Large intestine (tissue), 3 donors: ENCODE measurements around the gene ZNF107. TPM values are rescaled to one million over a fixed set of nuclear protein-coding genes. Genes with fewer than 3 reads are reported as not detected.
"Not testable (repeated sequence)": the region's sequence is repeated elsewhere in the genome, so short reads cannot be mapped to it uniquely, and the experiment has no call there.

Experiments
- DNase-seq, 2 donors: peaks; one replicate each; pipeline versions ENCODE4 v3.0.0 to v3.0.0-alpha.2; 2013
- H3K27ac ChIP-seq: one replicate; pipeline ENCODE4 v1.5.1; 2013; ENCODE audit warnings: low read length
- H3K27me3 ChIP-seq: 2 replicates; pipeline ENCODE4 v1.6.1; 2013; ENCODE audit warnings: low read length; ENCODE audit not compliant: control insufficient read depth, insufficient read depth
- H3K36me3 ChIP-seq: 2 replicates; pipeline ENCODE4 v1.6.1; 2013; ENCODE audit warnings: low read length; ENCODE audit not compliant: control insufficient read depth, insufficient read depth
- H3K4me1 ChIP-seq: one replicate; pipeline ENCODE4 v1.6.1; 2013; ENCODE audit warnings: low read length; ENCODE audit not compliant: control insufficient read depth, insufficient read depth
- H3K4me3 ChIP-seq: one replicate; pipeline ENCODE4 v1.5.1; 2013; ENCODE audit warnings: low read length
- H3K9me3 ChIP-seq: one replicate; pipeline ENCODE4 v1.6.1; 2013; ENCODE audit warnings: mild to moderate bottlenecking, low read depth, low read length, moderate library complexity; ENCODE audit not compliant: control insufficient read depth
- WGBS: methylation state at CpG from one replicate; pipeline ENCODE4 v1.1.5; 2013; ENCODE audit warnings: low lambda C conversion rate; ENCODE audit not compliant: insufficient coverage; 5-methylcytosine and 5-hydroxymethylcytosine counted together
- polyA plus RNA-seq: library from polyadenylated mRNA; unstranded; fragments of 120-200 nt; gene quantifications from one replicate; pipeline ENCODE4 v1.2.1, GENCODE V29; 2013

Gene ZNF107
- polyA plus RNA-seq, 1 donor: 6.1 TPM

DNA sequence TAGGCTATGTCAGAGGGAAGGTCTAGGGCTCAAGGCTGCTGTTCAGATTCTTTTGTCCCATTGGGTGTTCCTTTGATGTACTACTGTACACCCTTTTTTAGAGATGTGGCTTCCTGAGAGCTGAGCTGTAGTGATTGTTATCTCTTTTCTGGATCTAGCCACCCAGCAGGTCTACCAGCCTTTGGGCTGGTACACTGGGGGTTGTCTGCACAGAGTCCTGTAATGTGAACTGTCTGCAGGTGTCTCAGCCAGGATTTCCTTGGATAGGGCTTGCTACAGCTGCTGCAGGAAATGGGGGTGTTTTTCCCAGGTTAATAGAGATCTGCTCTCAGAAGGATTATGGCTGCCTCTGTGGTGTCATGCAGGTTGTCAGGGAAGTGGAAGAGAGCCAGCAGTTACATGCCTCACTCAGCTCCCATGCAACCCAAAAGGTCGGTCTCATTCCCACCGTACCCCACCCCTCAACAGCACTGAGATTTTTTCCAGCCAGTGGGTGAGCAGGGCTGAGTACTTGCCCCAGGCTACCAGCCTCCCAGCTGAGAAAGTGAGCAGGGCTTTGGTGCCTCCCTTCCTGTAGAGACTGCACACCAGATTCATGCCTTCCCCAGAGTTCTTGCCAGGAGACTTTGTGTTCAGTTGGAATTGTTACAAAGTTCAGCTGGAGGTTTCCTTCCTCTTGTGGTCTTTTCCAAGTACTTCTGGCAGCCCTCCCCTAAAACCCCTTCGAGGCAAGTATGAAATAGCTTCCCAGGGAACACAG is 63.3 kb downstream of the ZNF107 start:
- no peak for DNase-seq
- H3K4me3 ChIP-seq: no peak overlapping the region
- peaks cover 2% of the 10 kb centered on the region for H3K9me3 ChIP-seq
- H3K27ac ChIP-seq: no peak overlapping the region
- no peaks in the 10 kb centered on the region for H3K36me3 ChIP-seq
- no peaks in the 10 kb centered on the region for H3K4me1 ChIP-seq
- H3K27me3 ChIP-seq: no peaks in the 10 kb centered on the region
- WGBS: 80% methylated on average over 1 of the region's 3 CpGs

DNA sequence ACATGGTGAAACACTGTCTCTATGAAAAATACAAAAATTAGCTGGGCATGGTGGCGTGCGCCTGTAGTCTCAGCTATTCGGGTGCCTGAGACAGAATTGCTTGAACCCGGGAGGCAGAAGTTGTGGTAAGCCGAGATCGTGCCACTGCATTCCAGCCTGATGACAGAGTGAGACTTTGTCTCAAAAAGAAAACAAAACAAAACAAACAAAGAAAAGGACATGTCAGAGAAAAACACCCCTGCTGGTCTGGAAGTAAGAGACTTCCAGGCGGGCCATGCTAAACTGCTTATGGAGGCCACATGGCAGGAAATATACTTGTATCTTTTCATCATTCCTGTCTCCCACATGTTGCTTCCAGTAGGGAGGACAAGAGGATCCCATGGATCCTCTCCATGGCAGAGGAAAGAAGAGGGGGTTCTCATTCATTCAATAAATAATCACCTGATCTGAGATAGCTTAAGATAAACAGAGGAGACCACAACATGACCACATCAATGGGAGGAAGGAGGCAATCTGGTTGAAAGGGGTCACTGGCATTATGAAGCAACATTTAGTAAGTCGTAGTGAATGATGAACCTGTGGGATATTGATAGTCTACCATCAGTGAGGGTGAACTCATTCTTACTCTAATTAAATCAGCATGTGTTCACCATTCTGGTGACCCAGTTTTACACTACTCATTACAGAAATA is 67.8 kb downstream of the ZNF107 start:
- Histone ChIP-seq H3K36me3 (no peaks in the 10 kb centered on the region), H3K27ac (no peak overlapping the region), H3K9me3 (peaks cover 8% of the 10 kb centered on the region), H3K4me1 (no peaks in the 10 kb centered on the region), H3K4me3 (no peak overlapping the region), H3K27me3 (no peaks in the 10 kb centered on the region)
- 100% methylated on average over 3 of the region's 8 CpGs for WGBS
- no peak for DNase-seq

DNA sequence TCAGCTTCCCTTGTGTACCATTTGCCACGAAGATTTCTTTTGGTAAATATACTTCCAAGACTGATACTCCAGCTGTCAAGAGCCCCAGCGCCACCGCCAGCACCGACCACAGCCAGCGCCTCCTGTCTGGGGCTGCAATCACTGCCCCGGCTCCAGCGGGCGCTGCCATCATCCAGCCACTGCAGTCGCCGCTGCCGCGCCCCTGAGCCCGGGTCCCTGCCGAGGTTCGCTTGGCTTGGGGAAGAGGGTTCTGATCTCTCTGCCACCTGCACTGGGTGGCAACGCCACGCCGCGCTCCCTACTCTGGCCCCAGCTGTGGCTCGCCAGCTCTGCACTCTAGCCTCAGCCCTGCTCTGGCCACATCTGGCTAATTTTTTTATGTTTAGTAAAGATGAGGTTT is 70.6 kb downstream of the ZNF107 start:
- H3K27me3 ChIP-seq: no peaks in the 10 kb centered on the region
- H3K4me1 ChIP-seq: no peaks in the 10 kb centered on the region
- H3K4me3 ChIP-seq: no peak overlapping the region
- WGBS: no CpG with 5 or more reads among the region's 20 CpGs
- no peak overlapping the region for H3K27ac ChIP-seq
- H3K9me3 ChIP-seq: peaks cover 16% of the 10 kb centered on the region
- no peak for DNase-seq
- H3K36me3 ChIP-seq: no peaks in the 10 kb centered on the region

DNA sequence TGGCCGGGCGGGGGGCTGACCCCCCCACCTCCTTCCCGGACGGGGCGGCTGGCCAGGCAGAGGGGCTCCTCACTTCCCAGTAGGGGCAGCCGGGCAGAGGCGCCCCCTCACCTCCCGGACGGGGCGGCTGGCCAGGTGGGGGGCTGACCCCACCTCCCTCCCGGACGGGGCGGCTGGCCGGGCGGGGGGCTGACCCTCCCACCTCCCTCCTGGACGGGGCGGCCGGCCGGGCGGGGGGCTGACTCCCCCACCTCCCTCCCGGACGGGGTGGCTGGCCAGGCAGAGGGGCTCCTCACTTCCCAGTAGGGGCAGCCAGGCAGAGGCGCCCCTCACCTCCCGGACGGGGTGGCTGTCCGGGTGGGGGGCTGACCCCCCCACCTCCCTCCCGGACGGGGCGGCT is 72.5 kb downstream of the ZNF107 start:
- not testable (repeated sequence) for H3K27ac ChIP-seq, H3K4me1 ChIP-seq, H3K36me3 ChIP-seq, DNase-seq, H3K27me3 ChIP-seq, H3K4me3 ChIP-seq
- H3K9me3 ChIP-seq: peaks cover 16% of the 10 kb centered on the region
- WGBS: no CpG with 5 or more reads among the region's 29 CpGs

DNA sequence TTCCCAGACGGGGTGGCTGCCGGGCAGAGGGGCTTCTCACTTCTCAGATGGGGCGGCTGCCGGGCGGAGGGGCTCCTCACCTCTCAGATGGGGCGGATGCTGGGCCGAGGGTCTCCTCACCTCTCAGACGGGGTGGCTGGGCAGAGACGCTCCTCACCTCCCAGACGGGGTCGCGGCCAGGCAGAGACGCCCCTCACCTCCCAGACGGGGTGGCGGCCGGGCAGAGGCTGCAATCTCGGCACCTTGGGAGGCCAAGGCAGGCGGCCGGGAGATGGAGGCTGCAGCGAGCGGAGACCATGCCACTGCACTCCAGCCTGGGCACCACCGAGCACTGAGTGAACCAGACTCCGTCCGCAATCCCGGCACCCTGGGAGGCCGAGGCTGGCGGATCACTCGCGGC is 73.0 kb downstream of the ZNF107 start:
- H3K9me3 ChIP-seq: peaks cover 16% of the 10 kb centered on the region
- not testable (repeated sequence) for DNase-seq, H3K4me1 ChIP-seq, H3K36me3 ChIP-seq, H3K27ac ChIP-seq, H3K4me3 ChIP-seq, H3K27me3 ChIP-seq
- no CpG with 5 or more reads among the region's 29 CpGs for WGBS

DNA sequence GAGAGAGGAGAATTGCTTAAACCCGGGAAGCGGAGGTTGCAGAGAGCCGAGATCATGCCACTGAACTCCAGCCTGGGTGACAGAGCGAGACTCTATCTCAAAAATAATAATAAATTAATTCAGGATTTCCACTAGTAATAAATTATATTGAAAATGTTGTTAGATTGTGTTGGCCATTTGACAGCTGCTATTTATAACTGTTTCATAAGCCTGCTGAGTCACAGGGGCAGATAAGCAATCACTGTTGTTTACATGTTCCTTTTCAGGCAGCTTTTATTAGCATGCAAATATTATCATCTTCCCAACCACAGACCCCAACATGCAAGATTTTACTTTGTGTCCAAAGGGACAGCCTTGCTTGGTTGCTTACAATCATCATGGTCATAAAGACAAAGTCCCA is 78.7 kb downstream of the ZNF107 start:
- WGBS: 90% methylated on average over 2 of the region's 4 CpGs
- Histone ChIP-seq H3K27ac (no peak overlapping the region), H3K36me3 (no peaks in the 10 kb centered on the region), H3K27me3 (no peaks in the 10 kb centered on the region), H3K9me3 (no peaks in the 10 kb centered on the region), H3K4me3 (no peak overlapping the region), H3K4me1 (no peaks in the 10 kb centered on the region)
- DNase-seq: no peak

DNA sequence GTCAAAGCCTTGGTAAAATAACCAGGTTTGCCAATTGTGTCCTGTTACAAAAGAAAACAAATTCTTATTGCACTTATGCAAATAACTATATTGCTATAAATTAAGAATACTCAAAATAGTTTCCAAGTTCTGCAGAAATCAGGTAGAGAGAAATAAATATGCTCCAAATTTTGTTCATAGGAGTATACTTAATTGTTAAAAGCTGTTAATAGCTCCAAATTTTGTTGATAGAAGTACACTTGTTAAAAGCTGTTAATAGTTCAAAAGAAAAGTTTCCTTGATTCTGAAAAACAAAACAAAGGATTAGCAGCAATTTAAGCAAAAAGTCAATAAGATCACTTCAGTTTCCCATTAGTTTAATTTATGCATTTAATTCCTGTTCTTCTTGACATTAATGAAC is 81.9 kb downstream of the ZNF107 start:
- DNase-seq: no peak
- peaks cover 3% of the 10 kb centered on the region for H3K9me3 ChIP-seq
- H3K27me3 ChIP-seq: no peaks in the 10 kb centered on the region
- H3K4me1 ChIP-seq: no peaks in the 10 kb centered on the region
- H3K4me3 ChIP-seq: no peak overlapping the region
- no peak overlapping the region for H3K27ac ChIP-seq
- H3K36me3 ChIP-seq: no peaks in the 10 kb centered on the region

DNA sequence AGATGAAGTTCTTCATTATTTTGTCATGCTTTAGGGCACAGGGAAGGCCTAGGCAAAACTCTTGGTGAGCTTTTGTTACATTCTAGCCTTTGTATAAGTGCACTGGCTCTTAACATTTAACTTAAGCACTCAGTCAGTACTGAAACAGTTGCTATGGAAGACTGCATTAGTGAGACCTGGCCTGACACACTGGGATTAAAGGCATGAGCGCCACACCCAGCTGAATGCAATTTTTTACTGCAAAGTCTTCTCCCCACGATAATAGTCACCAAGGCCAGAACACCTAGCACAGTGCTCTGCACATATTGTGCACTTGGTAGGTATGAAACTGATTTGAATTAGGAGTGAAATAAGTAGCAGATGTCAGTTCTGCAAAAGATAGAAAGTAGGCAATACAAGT is 87.1 kb downstream of the ZNF107 start:
- no peaks in the 10 kb centered on the region for H3K4me1 ChIP-seq
- no peak overlapping the region for H3K4me3 ChIP-seq
- no peaks in the 10 kb centered on the region for H3K36me3 ChIP-seq
- WGBS: no CpG with 5 or more reads among the region's 2 CpGs
- H3K27me3 ChIP-seq: no peaks in the 10 kb centered on the region
- peaks cover 3% of the 10 kb centered on the region for H3K9me3 ChIP-seq
- no peak overlapping the region for H3K27ac ChIP-seq
- no peak for DNase-seq

DNA sequence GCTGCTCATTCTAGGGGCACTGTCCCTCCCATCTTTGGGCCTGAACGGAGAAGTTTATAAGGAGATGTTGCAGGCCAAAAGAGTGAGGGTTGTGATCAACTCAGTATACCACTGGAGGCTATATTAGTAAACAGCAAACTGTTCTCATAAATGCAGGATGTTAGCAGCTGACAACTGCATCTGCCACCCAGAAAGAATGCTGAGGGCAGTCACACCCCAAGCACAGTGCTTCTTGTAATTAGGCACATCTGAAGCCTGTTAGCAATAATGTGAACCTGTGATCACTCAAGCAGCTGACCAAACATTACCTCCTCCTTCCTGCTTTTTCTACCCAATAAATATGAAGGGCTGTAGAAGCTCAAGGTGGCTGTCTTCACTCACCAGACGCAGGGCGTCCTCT is 89.9 kb downstream of the ZNF107 start:
- H3K27ac ChIP-seq: no peak overlapping the region
- no peaks in the 10 kb centered on the region for H3K27me3 ChIP-seq
- peaks cover 3% of the 10 kb centered on the region for H3K9me3 ChIP-seq
- H3K4me3 ChIP-seq: no peak overlapping the region
- no peak for DNase-seq
- no CpG with 5 or more reads among the region's 3 CpGs for WGBS
- no peaks in the 10 kb centered on the region for H3K36me3 ChIP-seq
- H3K4me1 ChIP-seq: no peaks in the 10 kb centered on the region

DNA sequence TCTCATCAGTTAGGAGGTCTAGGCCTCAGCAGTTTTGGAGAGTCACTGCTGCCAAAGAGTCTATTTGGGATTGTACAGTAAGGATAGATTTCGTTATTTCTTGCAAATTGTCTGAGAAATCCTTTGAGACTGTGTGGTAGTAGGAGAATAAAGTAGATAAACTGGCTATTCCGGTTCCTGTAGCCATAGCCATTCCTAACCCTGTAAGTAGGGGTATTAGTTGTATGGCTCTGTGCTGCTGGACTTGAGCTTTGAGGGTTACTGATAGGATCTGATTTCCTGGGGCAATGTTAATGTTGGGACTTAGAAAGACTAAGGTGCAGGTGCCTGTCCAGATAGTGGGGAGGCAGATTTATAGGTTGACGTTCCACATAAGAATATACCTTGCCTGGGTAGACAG is 92.2 kb downstream of the ZNF107 start:
- Histone ChIP-seq H3K27me3 (no peaks in the 10 kb centered on the region), H3K9me3 (no peaks in the 10 kb centered on the region), H3K4me3 (no peak overlapping the region), H3K36me3 (no peaks in the 10 kb centered on the region), H3K4me1 (no peaks in the 10 kb centered on the region), H3K27ac (no peak overlapping the region)
- no peak for DNase-seq
- no CpG with 5 or more reads among the region's 3 CpGs for WGBS
